Stomach (tissue), 4 donors: Measurements from ENCODE around the gene PRADC1.

Experiments used
- CTCF ChIP-seq, 7 experiments: fragments of 450-650 bp in 4 of 7; fragments of 200-600 bp in 3 of 7; sonication (generic) in 3 of 7; IDR thresholded peaks; one replicate each; pipeline ENCODE4 v1.5.1; 2016 to 2019; ENCODE audit warnings: antibody characterized with exemption in 7 of 7, control low read depth in 2 of 7, mild to moderate bottlenecking in 1 of 7
- POLR2A ChIP-seq, 4 donors: fragments of 450-650 bp; IDR thresholded peaks; one replicate each; pipeline ENCODE4 v1.6.1; 2016; ENCODE audit warnings: antibody characterized with exemption in 4 of 4, control low read depth in 2 of 4, mild to moderate bottlenecking in 1 of 4, moderate library complexity in 1 of 4
- POLR2AphosphoS5 ChIP-seq, 3 donors: sonication (generic); formaldehyde crosslinking; IDR thresholded peaks; one replicate each; pipeline ENCODE4 v1.6.1; 2016; ENCODE audit warnings: antibody characterized with exemption in 3 of 3

GRCh38 chr2:73210696-73211095 is 22.3 kb downstream of the PRADC1 start:
- TF ChIP-seq CTCF (IDR thresholded peaks at IDR 0.05) (no peak), POLR2A (IDR thresholded peaks at IDR 0.05) (no peak), POLR2AphosphoS5 (IDR thresholded peaks at IDR 0.05) (no peak)
